Renal pelvis (tissue), 4 donors: ENCODE data around the gene IMPG1. TPM values are rescaled to one million over a fixed set of nuclear protein-coding genes. Genes with fewer than 3 reads are reported as not detected.

ENCODE experiments used
- DNase-seq: peaks from one replicate; pipeline ENCODE4 v3.0.0-alpha.2; 2013
- polyA plus RNA-seq, 3 donors: library from polyadenylated mRNA; unstranded; fragments of 120-200 nt; gene quantifications; one replicate each; pipeline ENCODE4 v1.2.1, GENCODE V29; 2013; ENCODE audit not compliant: insufficient read length in 3 of 3

Gene IMPG1
- polyA plus RNA-seq, 3 donors = 1.7 to 5.4 (median 4.2) TPM

DNA sequence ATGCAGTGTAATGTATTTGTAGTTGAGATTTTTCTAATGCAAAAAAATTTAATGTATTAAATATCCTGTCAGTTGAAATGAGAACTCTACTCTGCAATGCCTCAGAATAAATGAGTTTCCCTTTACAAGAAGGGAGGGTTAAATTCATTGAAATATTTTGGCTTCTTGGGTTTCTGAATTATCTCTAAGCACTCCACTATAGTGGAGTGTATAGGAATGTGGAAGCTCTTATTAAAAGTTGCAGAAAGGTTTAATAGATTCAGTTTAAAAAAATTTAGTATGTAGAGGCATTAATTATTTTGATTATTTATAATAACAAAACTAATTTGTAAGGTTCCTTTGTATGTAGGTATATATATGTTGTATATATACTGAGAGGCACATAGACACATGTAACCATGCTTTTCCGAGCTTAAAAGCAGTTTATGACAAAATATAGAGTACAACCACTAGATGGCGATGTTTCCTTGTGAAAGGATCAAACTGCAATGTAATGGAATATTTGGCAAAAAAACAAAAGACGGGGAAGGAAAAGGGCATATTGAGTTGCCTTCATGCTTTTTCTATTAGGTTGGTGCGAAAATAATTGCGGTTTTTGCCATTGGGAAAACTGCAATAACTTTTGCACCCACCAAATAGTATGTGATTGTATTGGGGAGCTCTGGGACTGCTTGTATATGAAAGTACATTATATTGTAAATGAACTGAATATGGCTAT, 179.2 kb downstream of the IMPG1 start:
- DNase-seq = peak; percentile 65

DNA sequence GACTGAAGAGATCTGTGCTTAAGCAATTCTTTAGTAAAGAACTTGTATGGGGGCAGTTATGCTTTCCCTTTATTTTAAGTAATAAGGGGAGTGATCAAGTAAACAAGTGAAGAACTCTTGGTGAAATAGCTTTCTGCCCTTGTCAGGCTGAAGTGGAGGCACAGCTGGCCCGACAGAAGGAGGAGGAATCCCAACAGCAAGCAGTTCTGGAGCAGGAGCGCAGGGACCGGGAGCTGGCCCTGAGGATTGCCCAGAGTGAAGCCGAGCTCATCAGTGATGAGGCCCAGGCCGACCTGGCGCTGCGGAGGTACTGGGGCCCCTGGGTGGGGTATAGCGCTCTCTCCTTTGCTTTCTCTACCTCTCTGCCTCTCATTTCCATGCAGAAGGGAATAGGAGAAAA, 180.1 kb downstream of the IMPG1 start:
- no peak for DNase-seq

DNA sequence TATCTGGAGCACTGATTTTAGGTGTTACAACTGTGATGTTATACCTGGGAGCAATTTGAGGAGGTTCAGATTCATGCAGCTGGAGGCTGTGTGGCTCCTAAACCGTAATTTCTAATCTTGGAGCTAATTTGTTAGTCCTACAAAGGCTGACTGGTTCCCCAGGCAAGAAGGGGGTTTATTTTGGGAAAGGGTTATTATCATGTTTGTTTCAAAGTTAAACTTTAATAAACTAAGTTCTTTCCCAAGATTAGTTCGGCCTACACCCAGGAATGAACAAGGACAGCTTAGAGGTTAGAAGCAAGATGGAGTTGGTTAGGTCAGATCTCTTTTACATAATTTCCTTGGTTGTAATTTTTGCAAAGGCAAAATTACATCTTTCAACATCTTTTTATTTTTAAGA, 187.6 kb downstream of the IMPG1 start:
- DNase-seq = no peak

DNA sequence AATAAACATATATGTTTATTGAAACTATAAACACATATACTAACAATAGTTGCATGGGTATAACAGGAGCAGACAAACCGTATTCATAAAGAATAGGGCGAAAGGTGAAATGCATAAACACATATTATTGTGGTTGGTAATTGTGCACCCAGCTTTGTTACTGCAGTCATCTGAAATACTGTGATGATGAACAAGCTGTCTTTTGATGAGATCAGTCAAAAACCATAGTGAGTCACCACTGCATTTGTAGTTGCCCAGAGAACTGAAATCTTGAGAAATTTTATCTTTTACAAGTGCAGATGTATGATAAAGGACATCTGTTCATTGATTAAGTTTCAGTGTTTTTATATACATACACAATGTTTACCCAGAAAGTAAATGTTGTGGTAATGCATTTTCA, 189.7 kb downstream of the IMPG1 start:
- DNase-seq = no peak

DNA sequence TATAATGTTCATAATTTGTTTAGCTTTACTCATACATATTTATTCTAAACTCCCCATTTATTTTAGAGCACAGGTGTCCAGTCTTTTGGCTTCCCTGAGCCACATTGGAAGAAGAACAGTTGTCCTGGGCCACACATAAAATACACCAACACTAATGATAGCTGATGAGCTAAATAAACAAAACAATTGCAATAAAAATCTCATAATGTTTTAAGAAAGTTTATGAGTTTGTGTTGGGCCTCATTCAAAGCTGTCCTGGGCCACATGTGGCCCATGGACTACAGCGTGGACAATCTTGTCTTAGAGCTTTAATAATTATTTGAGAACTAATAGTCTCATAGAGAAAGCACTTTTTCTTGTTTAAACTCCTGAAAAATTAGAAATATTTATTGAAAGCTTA, 192.2 kb downstream of the IMPG1 start:
- DNase-seq = no peak

DNA sequence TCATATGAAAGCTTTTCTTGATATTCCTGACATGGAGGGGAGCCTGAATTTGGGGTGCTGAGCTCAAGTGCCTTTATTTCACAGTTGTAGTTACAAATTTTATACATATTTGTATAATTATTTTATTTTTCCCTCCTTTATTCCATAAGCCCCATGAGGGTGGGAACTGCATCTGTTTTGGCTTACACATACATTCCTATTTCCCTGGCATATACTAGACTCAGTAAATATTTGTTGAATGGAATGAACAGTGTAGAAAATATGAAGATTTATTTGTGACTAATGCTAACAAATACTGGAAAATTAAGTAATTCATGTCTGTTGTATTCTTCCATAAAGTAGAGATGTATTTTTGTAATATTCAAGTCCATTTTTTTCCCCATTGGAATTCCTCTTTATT, 196.3 kb downstream of the IMPG1 start:
- no peak for DNase-seq

DNA sequence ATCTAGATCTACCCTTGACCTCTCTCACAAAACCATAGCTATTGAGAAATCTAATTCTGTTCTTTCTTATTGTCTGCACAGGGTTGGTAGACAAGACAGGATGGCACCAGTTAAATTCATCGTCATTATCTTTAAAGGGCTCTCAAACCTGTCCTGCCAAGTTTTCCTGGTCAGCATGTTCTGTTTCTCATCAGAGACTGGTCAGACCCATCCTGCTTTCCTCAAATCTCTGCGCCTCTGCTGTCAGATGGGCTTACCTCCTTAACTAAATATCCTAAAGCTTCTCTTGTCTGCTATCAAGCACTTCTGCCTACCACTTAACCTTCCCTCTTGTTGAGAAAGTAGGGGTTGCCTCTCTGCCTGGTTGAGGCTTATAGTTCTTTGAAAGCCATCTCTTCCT, 198.2 kb downstream of the IMPG1 start:
- no peak for DNase-seq
